GM18868 (cell line): ENCODE data around the gene PCDHGA11.
"Not testable (repeated sequence)": the region's sequence is repeated elsewhere in the genome, so short reads cannot be mapped to it uniquely, and the experiment has no call there.

Experiments used
- ATAC-seq: cut with Tn5 transposase; IDR thresholded peaks from one replicate; pipeline ENCODE4 v1.9.1; 2021; ENCODE audit warnings: mild to moderate bottlenecking, moderate library complexity; ENCODE audit not compliant: unreplicated experiment

Gene PCDHGA11

GRCh38 chr5:141398608-141399007 is 22.2 kb upstream of the PCDHGA11 start:
- no peak for ATAC-seq

DNA sequence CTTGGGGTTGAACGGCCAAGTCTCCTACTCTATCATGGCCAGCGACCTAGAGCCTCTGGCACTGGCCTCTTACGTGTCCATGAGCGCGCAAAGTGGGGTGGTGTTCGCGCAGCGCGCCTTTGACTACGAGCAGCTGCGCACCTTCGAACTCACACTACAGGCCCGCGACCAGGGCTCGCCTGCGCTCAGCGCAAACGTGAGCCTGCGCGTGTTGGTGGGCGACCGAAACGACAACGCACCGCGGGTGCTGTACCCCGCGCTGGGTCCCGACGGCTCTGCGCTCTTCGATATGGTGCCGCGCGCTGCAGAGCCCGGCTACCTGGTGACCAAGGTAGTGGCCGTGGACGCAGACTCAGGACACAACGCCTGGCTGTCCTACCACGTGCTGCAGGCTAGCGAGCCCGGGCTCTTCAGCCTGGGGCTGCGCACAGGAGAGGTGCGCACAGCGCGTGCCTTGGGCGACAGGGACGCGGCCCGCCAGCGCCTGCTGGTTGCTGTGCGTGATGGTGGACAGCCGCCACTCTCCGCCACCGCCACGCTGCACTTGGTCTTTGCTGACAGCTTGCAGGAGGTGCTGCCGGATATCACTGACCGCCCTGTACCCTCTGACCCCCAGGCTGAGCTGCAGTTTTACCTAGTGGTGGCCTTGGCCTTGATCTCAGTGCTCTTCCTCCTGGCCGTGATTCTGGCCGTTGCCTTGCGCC is 21.1 kb upstream of the PCDHGA11 start:
- no peak for ATAC-seq

GRCh38 chr5:141402553-141403243 is 18.2 kb upstream of the PCDHGA11 start, which contains the start of gene PCDHGA9:
Gene PCDHGA9, plus strand, starts transcription at chr5:141402778. Its CDS starts 175 bp downstream, at chr5:141402953.
- ATAC-seq = no peak

DNA sequence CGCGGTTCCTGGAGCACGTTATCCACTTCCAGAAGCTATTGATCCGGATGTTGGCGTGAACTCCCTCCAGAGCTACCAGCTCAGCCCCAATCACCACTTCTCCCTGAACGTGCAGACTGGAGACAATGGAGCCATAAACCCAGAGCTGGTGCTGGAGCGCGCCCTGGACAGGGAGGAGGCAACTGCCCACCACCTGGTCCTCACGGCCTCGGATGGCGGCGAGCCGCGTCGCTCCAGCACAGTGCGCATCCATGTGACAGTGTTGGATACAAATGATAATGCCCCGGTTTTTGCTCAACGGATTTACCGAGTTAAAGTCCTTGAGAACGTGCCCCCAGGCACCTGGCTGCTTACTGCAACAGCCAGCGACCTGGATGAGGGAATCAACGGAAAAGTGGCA is 17.5 kb upstream of the PCDHGA11 start:
- no peak for ATAC-seq

GRCh38 chr5:141407790-141408505 is 12.9 kb upstream of the PCDHGA11 start, which contains the start of gene PCDHGB6:
Gene PCDHGB6, plus strand, starts transcription at chr5:141408021. Its CDS starts 182 bp downstream, at chr5:141408203.
- peak; percentile 82 for ATAC-seq

- ATAC-seq = no peak
These were observed 11.1 kb upstream of the PCDHGA11 start for GRCh38 chr5:141409598-141410306.

GRCh38 chr5:141411575-141411974 is 9.3 kb upstream of the PCDHGA11 start:
- no peak for ATAC-seq

DNA sequence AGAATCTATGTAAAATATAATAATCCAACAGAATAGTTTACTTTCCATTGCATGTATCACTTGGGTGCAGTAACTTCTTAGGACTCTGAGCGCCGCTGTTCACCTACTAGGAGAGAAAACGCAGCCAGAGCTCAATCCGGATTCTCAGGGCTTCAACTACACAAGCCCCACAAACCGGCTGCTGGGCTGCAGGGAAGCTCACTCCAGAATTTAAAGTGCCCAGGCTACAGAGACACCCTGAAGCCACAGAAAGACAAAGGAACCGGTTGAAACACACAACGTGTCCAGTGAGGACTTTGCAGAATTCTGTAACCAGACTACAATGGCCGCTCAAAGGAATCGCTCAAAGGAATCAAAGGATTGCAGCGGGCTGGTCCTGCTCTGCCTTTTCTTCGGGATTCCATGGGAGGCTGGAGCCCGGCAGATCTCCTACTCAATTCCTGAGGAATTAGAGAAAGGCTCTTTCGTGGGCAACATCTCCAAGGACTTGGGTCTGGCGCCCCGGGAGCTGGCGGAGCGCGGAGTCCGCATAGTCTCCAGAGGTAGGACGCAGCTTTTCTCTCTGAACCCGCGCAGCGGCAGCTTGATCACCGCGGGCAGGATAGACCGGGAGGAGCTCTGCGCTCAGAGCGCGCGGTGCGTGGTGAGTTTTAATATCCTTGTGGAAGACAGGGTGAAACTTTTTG is 7.9 kb upstream of the PCDHGA11 start, which contains the start of gene PCDHGA10:
Gene PCDHGA10 (plus strand): TSS at position 134 of the 686 bp plus-strand sequence. CDS start 189 bp downstream, at position 323.
- peak; percentile 73 for ATAC-seq

DNA sequence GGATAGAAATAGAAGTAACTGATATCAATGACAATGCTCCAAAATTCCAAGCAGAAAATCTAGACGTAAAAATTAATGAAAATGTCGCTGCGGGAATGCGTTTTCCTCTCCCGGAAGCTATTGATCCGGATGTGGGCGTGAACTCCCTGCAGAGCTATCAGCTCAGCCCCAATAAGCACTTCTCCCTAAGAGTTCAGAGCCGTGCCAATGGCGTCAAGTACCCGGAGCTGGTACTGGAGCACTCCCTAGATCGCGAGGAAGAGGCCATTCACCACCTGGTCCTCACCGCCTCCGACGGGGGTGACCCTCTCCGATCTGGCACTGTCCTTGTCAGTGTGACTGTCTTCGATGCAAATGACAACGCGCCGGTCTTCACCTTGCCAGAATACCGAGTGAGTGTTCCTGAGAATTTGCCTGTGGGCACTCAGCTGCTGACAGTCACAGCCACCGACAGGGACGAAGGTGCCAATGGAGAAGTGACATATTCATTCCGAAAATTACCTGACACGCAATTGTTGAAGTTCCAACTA is 7.2 kb upstream of the PCDHGA11 start:
- no peak for ATAC-seq

DNA sequence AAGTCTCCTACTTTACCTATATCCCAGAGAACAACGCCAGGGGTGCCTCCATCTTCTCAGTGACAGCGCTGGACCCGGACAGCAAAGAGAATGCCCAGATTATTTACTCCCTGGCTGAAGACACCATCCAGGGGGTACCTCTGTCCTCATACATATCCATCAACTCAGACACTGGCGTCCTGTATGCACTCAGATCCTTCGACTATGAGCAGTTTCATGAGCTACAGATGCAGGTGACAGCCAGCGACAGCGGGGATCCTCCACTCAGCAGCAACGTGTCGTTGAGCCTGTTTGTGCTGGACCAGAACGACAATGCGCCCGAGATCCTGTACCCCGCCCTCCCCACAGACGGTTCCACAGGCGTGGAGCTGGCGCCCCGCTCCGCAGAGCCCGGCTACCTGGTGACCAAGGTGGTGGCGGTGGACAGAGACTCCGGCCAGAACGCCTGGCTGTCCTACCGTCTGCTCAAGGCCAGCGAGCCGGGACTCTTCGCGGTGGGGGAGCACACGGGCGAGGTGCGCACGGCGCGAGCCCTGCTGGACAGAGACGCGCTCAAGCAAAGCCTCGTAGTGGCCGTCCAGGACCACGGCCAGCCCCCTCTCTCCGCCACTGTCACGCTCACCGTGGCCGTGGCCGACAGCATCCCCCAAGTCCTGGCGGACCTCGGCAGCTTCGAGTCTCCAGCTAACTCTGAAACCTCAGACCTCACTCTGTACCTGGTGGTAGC is 6.1 kb upstream of the PCDHGA11 start:
- ATAC-seq = not testable (repeated sequence)

- not testable (repeated sequence) for ATAC-seq
These were observed 5.6 kb upstream of the PCDHGA11 start for GRCh38 chr5:141415275-141415618.

GRCh38 chr5:141417494-141418172 is 3.2 kb upstream of the PCDHGA11 start, which contains the start of gene PCDHGB7:
Gene PCDHGB7, plus strand, starts transcription at chr5:141417677. Its CDS starts 183 bp downstream, at chr5:141417860.
- ATAC-seq = peak; percentile 69

DNA sequence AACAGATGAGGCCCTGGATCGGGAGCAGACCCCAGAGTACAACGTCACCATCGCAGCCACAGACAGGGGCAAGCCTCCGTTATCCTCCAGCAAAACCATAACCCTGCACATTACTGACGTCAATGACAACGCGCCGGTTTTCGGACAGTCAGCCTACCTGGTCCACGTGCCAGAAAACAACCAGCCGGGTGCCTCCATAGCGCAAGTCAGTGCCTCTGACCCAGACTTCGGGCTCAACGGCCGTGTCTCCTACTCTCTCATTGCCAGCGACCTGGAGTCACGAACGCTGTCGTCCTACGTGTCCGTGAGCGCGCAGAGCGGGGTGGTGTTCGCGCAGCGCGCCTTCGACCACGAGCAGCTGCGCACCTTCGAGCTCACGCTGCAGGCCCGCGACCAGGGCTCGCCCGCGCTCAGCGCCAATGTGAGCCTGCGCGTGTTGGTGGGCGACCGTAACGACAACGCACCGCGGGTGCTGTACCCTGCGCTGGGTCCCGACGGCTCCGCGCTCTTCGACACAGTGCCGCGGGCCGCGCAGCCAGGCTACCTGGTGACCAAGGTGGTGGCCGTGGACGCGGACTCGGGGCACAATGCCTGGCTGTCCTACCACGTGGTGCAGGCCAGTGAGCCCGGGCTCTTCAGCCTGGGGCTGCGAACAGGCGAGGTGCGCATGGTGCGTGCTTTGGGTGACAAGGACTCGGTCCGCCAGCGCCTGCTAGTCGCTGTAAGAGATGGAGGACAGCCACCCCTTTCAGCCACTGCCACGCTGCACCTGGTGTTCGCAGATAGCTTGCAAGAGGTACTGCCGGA is 1.6 kb upstream of the PCDHGA11 start:
- ATAC-seq = no peak

DNA sequence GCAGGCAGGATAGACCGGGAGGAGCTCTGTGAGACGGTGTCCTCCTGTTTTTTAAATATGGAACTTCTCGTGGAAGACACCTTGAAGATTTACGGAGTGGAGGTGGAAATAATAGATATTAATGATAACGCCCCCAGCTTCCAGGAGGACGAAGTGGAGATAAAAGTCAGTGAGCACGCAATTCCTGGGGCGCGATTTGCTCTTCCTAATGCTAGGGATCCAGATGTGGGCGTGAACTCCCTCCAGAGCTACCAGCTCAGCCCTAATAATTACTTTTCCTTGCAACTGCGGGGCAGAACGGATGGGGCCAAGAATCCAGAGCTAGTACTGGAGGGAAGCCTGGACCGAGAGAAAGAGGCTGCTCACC is 621 bp downstream of the PCDHGA11 start:
- ATAC-seq = no peak

GRCh38 chr5:141422742-141423291 is 2.0 kb downstream of the PCDHGA11 start:
- ATAC-seq = no peak

GRCh38 chr5:141427783-141428426 is 7.1 kb downstream of the PCDHGA11 start:
- ATAC-seq = no peak
